GM19463 (cell line): ENCODE results near the gene ZNF430.
A peak's percentile ranks its signal among the peaks of the same experiment; 100 is the strongest.
"Not testable (repeated sequence)": the region's sequence is repeated elsewhere in the genome, so short reads cannot be mapped to it uniquely, and the experiment has no call there.

Source experiments
- ATAC-seq: cut with Tn5 transposase; IDR thresholded peaks from one replicate; pipeline ENCODE4 v1.9.1; 2021; ENCODE audit warnings: mild to moderate bottlenecking, moderate library complexity; ENCODE audit not compliant: unreplicated experiment

Gene ZNF430

DNA sequence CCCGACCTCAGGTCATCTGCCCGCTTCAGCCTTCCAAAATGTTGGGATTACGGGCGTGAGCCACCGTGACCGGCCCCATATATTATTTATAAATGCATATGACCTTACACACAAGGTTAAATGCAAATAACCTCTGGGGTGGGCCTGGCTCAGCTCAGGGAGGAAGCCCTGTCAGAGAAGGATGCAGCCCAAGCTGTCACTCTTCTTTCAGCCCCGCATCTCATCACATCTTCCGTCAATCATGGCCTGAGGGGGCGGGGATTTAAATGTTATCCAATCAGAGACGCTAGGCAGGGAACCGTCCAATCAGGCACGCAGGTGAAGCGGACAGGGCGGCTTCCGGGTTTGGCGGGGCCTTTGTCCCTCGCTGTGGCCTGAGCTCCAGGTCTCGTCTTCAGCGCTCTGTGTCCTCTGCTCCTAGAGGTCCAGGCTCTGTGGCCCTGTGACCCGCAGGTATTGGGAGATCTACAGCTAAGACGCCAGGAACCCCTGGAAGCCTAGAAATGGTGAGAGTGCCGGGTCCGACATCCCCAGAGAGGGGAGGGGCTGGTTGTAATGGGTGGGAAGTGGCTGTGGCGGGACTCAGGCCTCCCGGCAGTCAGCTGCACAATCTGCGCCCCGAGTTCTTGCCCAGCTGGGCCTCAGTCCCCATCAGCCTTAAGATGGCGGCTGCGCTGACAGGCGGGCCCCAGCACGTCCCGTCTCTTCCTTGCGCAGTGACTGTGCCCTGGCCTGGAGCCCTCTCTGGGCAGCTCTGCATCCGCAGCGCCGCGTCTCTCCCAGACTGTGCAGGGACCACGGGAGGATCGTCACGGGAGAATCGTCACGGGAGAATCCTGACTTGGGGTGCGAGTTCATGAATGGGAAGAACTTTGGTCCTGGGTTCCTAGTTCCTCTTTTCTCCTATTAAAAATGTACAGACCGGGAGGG is at the start of gene ZNF430:
Gene ZNF430 (plus strand): TSS at position 360 of the 930 bp plus-strand sequence. CDS start 144 bp downstream, at position 504.
- ATAC-seq = peak; percentile 93

DNA sequence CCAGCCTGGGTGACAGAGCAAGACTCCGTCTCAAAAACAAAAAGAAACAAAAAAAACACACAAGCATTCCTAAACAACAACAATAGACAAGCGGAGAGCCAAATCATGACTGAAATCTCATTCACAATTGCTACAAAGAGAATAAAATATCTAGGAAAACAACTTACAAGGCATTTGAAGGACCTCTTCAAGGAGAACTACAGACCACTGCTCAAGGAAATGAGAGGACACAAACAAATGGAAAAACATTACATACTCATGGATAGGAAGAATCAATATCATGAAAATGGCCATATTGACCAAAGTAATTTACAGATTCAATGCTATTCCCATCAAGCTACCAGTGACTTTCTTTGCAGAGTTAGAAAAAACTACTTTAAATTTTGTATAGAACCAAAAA is 27.7 kb upstream of the ZNF430 start:
- ATAC-seq = not testable (repeated sequence)

GRCh38 chr19:20999731-21000352 is 20.6 kb upstream of the ZNF430 start:
- ATAC-seq = peak; percentile 99

GRCh38 chr19:21021238-21021637 is 781 bp downstream of the ZNF430 start:
- not testable (repeated sequence) for ATAC-seq

DNA sequence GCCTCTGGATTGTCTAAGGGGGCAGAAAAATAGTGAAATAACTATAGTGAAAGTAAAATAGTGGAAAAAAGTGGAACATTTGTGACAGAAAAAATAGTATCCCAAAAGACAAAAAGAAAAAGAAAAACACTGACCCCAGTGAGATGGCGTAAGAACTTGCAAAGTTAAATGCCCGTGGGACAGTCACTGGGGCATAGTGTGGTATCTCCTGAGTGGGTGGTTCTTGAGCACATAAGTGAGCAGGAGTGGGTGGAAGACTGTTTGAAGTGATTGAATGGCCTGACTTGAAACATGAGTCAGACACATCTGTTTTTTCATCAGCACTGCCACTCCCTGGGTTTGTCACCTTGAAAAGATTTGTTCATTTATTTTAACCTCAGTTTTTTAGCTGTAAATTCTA is 2.5 kb downstream of the ZNF430 start:
- no peak for ATAC-seq

DNA sequence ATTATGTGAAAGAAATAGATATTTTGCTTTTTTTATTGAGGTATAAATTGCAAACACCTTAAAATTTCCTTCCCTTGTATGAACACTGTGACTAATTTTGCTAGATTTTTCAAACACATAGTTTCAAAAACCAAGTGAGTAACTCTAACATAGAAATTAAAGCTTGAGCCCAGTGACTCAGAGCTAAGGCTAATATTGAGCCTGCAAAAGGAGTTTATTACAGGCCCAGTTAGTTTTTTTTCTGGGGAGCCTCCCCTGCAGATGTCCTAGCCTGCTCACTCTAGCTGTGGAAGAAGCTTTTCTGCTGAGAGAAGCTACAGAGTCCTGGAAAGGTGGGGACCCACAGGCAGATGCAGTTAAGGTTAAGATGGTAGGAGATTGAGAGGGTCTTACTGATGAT is 3.4 kb downstream of the ZNF430 start:
- no peak for ATAC-seq

GRCh38 chr19:21028969-21029268 is 8.5 kb downstream of the ZNF430 start:
- ATAC-seq = no peak

DNA sequence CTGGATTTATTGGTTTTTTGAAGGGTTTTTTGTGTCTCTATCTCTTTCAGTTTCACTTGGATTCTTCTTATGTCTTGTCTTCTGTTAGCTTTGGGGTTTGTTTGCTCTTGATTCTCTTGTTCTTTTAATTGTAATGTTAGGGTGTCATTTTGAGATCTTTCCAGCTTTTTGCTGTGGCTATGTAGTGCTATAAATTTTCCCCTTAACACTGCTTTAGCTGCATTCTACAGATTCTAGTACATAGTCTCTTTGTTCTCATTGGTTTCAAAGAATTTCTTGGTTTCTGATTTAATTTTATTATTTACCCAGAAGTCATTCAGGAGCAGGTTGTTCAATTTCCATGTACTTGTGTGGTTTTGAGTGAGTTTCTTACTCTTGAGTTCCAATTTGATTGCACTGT is 24.6 kb downstream of the ZNF430 start:
- no peak for ATAC-seq

- ATAC-seq = no peak
Observed at GRCh38 chr19:21046489-21046888, 26.0 kb downstream of the ZNF430 start.

DNA sequence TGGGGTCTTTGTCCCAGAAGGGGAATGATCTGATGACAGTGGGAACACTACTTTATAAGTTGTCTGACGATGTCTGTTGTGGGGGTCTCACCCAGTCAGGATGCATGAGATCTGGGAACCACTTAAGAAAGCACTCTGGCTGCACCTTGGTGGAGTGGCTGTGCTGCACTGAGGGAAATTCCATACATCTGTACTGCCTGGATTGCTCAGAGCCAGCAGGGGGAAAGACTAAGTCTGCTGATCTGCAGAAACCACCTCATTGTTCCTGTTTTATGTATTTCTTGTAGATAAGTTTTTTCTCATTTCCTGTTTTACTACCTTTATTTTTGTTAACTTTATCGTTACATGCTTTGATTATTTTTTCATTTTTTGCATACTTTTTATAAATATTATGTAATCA is 27.3 kb downstream of the ZNF430 start:
- no peak for ATAC-seq

- no peak for ATAC-seq
Observed at GRCh38 chr19:21052902-21053301, 32.4 kb downstream of the ZNF430 start.

DNA sequence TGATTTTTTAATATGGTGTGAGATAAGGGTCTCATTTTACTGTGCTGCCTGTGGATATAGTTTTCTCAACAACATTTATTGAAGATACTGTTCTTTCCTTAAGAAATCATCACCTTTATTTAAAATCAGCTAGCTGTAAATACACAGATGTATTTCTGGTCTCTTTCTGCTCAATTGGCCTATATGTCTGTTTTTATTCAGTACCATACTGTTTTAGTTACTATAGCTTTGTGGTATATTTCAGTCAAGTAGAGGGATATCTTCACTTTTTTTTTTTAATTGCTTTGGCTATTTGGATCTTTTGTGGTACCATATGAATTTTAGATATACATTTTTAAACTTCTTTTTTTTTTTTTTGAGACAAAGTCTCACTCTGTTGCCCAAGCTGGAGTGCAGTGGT is 44.9 kb downstream of the ZNF430 start:
- ATAC-seq = no peak

GRCh38 chr19:21082011-21082975 is 61.8 kb downstream of the ZNF430 start, which contains the start of gene ZNF714:
Gene ZNF714, plus strand, starts transcription at chr19:21082203. Its CDS starts 16,066 bp downstream, at chr19:21098269.
- peak; percentile 97 for ATAC-seq

DNA sequence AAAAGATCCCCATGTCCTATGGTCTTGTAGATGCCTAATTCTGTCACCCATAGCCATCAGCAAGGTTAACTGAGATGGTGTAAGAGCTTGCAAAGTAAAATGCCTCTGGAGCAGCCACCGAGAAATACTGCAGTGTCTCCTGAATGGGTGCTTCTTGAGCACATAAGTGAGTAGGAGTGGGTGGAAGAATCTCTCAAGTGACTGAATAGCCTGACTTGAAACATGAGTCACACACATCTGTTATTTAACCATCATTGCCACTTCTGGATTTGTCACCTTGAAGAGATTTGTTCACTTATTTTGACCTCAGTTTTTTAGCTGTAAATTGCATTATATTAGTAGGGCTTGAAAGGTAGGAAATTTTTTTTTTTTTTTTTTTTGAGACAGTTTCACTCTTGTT is 63.9 kb downstream of the ZNF430 start:
- ATAC-seq = no peak

- no peak for ATAC-seq
Observed at GRCh38 chr19:21087871-21088270, 67.4 kb downstream of the ZNF430 start.

GRCh38 chr19:21092109-21092508 is 71.7 kb downstream of the ZNF430 start:
- no peak for ATAC-seq

DNA sequence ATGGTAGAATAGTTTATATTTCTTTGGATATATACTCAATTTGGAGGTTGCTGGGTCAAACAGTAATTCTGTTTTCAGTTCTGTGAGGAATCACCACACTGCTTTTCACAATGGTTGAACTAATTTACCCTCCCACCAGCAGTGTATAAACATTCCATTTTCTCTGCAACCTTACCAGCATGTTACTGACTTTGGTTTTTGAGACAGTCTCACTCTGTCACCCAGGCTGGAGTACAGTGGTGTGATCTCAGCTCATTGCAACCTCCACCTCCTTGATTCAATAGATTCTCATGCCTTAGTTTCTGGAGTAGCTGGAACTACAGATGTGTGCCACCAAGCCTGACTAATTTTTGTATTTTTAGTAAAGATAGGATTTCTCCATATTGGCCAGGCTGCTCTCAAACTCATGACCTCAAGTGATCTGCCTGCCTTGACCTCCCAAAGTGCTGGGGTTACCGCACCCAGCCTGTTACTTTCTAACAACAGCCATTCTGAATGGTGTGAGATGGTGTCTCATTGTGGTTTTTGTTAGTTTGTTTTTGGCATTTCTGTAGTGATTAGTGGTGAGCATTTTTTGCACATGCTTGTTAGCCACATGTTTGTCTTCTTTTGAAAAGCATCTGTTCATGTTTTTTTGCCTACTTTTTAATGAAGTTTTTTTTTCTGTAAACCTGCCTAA is 74.0 kb downstream of the ZNF430 start:
- ATAC-seq = no peak

- ATAC-seq = no peak
Observed at GRCh38 chr19:21098291-21098690, 77.8 kb downstream of the ZNF430 start.

DNA sequence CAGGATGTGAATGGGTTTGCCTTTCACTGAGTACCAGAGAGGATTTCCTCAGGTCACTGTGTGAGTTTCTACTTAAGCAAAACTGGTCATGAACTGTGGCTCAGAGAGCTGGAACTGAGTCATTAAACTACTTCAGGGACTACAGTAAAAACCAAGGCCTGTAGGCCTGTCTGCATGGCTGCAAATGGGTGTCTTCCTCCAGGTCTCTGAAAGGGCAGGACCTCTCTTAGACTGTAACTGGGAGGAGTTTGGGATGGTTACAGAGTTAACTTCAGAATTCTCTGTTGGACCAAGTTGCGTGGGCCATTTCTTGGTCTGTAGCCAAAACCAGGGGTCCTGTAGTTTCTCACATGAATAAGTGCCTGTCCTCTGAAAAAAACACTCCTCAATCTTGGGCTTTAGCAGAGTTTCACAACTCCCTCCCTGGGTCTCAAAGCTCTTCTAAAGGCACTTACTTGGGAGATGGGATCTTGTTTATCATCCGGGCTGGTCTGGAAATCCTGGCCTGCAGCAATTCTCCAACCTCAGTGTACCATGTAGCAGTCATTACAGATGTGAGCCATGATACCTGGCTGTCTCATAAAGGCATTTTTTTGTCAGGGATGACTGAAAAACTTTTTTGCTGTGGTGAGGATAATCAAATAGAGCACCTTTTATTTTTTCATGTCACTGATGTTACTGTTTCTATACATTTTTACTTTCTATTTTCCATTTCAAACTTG is 81.2 kb downstream of the ZNF430 start:
- no peak for ATAC-seq

- no peak for ATAC-seq
Observed at GRCh38 chr19:21109116-21109515, 88.7 kb downstream of the ZNF430 start.
